HG03460 (cell line): ENCODE measurements around the gene MEGF8.
A peak's percentile ranks its signal among the peaks of the same experiment; 100 is the strongest.

Experiments used
- ATAC-seq: cut with Tn5 transposase; IDR thresholded peaks from one replicate; pipeline ENCODE4 v1.9.1; 2021; ENCODE audit not compliant: unreplicated experiment

MEGF8 gene, protein sequence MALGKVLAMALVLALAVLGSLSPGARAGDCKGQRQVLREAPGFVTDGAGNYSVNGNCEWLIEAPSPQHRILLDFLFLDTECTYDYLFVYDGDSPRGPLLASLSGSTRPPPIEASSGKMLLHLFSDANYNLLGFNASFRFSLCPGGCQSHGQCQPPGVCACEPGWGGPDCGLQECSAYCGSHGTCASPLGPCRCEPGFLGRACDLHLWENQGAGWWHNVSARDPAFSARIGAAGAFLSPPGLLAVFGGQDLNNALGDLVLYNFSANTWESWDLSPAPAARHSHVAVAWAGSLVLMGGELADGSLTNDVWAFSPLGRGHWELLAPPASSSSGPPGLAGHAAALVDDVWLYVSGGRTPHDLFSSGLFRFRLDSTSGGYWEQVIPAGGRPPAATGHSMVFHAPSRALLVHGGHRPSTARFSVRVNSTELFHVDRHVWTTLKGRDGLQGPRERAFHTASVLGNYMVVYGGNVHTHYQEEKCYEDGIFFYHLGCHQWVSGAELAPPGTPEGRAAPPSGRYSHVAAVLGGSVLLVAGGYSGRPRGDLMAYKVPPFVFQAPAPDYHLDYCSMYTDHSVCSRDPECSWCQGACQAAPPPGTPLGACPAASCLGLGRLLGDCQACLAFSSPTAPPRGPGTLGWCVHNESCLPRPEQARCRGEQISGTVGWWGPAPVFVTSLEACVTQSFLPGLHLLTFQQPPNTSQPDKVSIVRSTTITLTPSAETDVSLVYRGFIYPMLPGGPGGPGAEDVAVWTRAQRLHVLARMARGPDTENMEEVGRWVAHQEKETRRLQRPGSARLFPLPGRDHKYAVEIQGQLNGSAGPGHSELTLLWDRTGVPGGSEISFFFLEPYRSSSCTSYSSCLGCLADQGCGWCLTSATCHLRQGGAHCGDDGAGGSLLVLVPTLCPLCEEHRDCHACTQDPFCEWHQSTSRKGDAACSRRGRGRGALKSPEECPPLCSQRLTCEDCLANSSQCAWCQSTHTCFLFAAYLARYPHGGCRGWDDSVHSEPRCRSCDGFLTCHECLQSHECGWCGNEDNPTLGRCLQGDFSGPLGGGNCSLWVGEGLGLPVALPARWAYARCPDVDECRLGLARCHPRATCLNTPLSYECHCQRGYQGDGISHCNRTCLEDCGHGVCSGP (N-terminal part only)

DNA sequence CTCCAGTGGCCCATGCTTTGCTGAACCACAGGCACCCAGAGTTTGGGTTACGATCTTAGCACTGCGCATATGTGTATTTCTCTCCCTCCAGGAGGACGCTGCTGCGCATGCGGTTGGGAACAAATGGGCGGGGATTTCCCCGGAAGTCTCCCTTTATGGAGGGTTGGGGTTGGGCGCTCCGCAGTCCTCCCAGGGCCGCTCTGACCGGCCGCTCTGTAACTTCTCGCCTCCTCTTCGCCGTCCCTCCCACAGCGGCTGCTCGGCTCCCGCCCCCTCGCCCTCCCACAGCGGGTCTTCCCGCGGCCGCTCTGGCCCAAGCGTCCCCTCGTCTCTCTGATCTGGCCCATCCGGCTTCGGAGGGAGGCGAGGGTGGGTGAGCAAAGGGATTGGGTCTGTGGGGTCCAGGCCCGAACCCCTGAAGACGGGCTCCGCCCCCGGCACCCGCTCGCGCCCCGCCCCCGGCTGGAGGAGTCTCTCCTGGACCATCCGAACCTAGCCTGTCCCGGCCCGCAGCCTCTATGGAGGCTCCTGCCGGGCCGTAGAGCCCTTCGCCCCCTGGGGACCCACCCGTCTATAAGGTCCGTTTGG, at the start of gene MEGF8:
Gene MEGF8 (plus strand): TSS at position 328 of the 588 bp plus-strand sequence. CDS start 609 bp downstream, outside the sequence.
- peak; percentile 85 for ATAC-seq

DNA sequence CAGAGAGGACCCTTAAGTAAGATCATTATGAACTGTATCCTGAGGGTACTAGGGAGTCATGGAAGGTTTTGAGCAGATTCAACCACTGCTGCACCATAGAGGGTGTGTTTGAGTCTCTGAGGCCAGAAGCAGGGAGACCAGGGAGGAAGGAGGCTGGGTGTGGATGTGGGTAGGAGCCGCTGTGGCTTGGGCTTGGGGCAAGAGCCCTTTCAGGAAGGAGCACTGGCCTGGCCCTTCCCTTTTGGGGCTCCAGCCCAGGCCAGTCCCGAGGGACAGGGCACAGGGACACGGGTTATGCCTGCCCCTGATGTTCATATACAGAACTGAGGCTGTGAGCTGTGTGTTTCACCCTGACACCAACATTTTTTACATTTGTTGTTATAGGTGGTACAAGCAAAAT, 49.2 kb upstream of the MEGF8 start:
- ATAC-seq: no peak

DNA sequence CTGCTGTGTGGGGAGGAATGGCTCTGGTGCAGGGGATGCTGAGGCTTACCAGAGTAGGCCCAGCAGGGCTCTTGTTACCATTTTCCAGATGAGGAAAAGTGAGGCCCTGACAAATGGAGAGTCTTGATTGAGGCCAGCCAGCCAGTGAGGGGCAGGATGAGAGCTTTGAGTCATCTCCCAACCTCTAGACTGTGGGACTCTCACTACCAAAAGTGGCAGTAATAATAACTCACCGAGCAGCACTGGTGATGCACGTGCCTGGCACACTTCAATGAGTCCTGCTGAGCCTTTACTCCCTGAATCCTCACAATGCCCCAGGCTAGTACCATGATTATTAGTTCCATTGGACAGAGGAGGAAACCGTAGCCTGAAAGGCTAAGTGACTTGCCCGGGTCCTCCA, 48.6 kb upstream of the MEGF8 start:
- no peak for ATAC-seq

DNA sequence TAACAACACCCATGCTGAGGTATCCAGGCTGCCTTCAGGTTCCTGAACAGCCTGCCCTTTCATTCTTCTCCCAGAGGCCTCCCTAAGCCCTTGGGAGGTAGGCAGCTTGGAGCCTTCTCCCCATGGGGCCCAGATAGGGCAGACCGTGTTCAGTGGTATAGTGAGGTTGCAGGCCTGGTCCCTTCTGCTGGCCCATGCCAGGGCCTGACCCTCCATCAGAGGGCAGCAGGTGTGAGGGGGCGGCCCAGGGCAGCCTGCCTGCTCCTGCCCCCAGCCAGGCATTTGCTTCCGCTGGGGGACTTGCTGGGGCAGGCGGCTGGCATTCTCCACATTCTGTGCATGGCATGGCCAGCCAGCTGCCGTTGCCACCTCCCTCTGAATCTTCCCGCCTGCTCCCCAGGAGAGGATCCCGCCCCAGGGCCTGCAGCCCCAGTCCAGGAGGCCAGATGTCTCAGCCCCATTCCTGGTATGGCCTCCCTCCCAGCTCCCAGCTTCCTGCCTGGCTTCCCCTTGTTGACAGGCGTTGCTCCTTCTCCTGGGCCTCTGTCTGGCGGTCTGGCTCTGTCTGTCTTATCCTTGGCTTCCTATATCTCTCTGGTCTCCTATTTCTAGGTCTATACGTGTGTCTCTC, 47.5 kb upstream of the MEGF8 start:
- no peak for ATAC-seq

DNA sequence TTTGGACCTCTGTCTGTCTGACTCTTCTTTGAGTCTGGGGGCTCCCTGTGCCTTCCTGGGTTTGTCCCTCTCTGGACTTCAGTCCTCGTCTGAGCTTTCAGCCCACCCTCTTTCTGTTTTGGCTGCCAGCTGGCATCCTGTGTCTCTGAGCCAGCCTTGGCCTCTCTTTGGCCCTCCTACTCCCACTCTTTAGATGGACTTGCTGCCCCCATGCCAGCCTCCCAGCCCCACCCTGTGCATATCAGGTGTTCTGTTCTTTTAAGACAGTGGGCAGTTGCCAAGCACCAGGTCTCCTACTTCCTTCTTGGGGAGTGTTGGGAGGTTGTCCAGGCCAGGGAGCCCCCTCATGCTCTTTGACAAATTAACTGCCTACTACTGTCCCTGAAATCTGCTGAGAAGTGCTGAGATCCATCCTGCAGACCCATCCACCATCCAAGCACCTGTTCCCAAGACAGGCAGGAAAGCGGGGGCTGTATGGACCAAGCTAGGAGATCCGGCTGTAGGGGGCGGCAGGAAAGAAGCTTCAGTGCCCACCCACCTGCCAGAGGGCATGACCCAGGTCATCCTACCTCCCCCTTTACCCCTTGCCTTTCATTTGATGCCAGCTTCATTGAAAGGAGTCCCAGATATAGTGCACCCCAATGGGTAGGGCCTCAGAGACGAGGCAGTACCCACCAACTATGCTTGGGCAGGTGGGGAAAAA, 46.8 kb upstream of the MEGF8 start:
- ATAC-seq: no peak

DNA sequence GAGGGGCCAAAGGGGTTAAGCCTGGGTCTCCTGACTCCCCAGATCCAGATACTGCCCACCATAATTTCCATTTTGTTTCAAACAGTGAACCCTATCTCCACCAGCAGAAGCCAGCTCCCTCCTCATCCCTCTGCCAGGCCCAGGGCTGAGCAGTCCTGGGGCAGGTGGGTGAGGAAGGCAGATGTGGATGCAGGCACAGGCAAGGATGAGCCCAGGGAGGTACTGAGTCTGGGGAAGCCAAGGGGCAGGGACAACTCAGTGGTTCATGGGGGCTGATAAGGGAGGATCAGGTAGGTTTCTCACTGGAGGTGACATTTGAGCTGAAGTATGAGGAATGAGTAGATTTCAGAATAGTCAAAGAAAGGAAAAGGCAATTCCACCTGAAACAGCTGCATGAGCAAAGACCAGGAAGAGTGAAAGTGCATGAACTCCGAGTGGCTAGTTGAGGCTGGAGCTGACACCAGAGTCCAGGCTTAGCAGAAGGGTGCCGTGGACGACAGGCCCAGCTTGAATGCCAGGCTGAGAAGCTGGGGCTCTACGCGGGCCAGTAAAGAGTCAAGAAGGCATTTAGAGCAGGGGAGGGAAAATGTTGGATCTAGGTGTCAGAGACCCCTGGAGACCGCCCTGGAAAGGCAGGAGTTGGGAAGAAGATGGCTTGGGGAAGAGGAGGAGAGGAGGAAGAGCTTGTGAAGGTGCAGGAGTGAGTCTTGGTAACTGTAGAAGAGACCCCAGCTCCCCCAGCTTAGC, 46.1 kb upstream of the MEGF8 start:
- no peak for ATAC-seq

DNA sequence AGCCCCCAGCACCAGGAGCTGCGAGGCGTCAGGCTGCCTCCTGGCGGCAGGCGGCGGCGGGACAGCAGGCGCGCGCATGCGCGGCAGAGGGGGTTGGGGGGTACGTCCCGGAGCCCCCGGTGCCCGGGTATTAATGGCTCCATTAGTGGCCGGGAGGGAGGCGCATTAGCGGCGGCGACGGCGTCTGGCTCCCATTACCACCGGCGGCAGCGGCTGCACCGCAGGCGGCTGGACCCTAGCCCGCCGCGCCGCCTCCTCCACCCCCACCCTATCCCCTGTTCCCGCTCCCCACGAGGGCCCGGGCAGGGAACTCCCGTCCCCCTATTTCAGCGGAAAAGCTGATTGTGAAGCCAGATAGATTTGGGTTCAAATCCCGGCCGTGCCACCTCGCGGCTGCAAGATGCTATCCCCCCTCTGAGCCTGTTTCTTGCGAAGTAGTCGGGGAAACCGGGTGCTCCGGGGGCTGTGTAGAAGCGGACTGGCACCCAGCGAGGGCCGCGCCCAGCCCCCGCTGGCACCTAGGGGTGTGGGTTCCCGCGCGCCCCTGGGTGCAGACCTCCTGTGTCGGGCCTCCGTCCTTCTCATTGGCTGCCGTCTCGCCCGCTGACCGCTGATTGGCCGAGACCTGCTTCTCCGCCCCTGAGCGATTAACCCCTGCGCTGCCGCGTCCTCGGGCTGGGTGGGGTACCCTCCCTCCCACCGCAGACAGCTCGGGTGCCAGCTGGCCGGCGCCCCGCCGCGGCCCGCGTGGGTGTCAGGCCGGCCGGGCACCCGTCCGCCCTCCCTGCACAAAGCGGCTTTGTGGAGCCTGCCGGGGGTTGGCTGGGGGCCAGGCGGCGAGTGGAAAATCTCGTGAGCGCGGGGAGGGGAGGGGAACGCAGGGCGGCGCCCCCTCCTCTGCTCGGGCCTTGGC, 45.3 kb upstream of the MEGF8 start:
- ATAC-seq: no peak

DNA sequence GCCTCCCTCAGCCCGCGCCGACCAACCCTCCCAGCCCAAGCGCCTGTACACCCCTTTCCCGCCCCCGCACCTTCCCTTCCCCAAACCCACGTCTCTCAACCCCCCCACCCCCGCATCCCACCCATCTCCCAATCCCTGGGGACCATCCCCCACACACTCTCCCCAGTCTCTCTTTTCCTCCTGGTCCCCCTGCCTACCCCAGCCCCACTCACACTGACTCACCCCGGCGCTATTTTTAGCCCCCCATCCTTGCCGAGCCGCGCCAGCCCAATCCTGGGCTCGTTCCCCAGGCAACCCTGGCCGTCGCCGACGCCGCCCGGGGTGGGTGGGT, 44.7 kb upstream of the MEGF8 start:
- no peak for ATAC-seq

DNA sequence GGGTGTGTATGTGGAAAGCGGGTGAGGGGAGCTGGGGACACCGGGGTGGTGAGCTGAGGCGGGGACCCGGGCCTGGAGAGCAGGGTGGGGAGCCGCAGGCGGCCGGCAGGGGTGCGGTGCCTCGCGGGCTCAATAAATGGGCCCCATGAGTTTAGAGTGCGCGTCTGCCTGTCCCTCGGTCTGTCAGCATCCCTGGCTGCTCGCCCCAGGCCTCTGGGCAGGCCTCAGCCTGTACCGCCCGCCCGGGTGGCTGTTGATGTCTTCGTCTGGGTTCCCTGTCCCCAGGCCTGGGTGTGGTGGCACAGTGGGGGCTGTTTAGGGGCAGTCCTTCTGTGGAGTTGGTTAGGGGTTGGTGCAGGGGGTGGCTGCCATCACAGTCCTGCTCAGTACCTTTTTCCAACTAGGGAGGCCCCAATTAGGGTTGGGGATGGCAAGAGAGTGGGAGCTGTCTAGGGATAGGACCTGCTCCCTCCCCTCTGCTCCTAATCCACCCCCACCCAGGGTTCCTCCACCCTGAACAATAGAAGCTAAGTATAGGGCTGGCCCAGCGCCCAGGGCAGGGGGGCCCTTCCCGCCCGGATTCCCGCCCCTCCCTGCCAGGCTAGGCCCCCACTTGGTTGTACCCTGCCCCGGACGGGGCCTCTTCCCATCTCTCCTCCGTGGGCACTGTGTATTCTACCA, 44.1 kb upstream of the MEGF8 start:
- ATAC-seq: no peak

DNA sequence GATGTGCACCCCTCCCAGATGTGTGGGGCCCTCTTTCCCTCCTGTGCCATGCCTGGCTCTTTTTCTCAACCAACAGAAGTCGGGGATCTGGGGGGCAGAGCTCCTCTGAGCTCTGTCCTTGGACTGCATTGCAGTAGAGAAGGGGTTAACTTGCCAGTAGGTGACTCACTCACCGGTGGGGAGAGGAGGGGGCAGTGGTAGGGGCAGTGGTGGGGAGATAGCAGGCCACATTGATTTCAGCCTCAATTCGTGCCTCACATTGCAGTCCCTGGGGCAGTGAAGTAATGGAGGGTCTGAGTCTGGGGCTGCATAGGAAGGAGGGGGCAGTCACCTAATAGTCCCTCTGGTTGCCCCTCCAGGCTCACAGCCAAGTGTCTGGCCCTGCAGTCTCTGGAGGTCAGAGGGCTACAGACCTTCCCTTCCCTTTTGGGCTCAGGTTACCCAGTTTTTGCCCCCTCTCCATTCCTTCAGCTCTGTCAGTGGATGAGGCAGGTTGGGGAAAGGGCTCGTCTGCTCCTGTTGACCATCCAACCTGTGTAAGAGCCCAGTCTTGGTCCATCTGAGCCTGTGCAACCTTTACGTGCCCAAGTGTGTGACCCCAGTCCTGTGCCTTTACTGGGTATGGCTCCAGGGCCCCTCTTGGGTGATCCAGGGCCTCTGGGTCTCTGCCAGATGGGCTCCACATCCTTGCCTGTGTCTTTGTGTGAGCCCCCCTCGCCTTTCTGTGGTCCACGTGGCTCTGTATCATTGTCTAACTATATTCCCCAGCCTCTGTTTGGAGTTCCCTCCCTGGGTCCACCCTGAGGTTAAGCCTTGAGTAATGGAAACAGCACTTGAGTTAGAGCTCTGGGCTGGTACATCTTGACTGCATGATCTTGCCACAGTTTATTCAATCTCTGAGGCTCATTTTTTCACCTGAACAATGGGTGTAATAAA, 43.3 kb upstream of the MEGF8 start:
- no peak for ATAC-seq

DNA sequence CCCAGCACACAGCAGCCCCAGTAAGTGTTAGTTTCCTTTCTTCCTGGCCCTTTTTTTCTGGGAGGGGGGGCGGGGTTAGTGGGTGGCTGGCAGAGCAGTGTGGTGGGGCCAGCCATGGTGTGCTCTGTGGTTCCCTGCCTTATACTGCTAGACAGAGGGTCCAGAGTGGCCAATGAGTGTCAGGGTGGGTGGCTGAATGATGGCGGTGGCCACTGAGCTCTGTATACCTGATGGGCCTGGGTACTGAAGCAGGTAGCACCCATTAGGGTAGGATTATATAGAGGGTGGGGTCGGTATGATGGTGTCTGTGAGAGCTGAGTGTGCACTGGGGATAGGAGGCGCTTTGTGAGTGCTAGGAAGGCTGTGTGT, 42.6 kb upstream of the MEGF8 start:
- no peak for ATAC-seq

DNA sequence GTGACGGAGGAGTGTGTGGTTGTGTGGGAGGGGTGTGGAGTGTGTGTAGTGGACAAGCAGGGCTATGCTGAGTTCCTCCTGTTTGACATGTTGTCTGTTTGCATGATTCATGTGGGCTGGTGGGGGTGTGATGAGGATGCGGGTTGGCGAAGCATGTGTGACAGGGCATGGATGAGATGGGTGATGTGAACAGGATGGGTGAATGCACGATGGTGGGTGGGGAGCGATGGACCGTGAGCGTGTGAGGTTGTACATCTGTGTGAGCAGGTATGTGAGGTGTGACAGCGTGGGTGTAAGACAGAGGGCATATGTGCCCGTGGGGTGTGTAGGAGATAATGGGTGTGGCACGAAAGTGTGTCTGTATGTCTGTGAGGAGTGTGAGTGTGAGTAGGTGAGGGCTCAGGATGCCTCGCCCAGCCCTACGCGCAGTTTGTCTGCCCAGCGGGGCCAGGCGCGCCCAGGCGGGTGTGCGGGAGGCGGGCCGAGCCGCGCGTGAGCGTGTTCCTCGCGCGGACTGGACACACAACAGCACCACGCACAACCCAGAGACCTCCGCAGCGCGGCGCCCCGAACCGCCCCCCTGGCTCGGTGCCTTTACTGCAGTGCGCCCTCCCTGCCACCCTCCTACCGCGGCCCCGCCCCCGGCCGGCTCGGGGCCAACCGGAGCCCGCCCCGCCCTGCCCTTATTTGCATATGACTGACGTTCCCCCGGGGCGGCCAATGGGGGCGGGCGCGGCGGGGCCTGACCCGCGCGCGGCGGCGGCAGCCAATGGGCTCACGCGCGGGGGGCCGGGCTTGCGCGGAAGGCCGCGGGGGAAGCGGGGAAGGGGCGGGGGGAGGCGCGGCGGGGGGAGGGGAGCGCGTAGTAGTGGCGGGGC, 42.0 kb upstream of the MEGF8 start:
- peak; percentile 36 for ATAC-seq

DNA sequence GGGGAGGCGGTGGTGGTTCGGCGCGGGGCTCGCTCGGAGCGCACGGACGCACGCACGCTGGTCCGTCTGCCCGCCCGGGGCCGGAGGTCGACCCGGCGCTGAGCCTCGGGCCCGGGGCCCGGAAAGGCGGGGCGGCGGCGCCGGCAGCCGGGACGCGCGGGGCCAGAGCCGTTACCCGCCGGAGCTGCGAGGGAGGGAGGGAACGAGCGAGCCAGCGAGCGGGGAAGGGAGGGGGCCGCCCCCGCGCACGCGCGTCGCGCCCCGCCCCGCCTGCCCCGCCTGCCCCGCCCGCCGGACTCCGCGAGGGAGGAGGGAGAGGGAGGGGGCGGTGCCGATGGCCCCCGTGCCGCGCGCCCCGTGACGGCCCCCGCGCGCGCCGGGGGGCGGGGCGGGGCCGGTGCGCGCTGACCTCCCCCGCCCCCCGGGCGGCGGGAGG, 41.4 kb upstream of the MEGF8 start:
- ATAC-seq: peak; percentile 23

DNA sequence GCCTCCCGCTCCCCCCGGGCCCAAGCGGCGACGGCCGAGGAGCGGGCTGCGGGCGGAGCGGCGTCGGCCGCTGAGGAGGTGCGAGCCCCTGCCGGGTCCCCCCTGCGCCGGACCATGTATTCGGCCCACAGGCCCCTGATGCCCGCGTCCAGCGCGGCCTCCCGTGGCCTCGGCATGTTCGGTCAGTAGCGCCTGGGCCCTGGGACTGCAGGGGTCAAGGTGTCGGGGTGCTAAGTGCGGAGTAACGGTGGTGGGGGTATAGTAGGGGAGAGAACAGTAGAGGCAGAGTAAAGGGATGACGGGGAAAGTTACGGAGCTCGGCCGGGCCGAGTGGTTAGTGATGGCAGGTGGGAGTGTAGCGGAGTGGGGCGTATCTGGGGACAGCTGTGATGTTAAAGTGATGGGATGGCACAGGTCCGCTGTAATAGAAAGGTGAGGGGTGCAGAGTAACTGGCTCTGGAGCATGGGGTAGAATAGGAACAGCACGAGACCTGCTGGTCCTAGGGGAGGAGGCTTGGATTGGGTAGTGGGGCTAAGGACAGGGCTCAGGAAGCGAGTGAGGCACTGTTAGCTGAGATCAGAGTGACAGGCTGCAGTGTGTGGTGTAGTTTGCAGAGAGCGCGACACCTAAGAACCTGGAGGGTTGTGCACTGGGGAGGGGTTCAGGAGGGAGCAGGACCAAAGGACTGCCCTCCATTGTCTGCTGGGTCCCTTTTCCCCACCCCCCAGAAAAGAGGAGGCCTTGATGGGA, 40.7 kb upstream of the MEGF8 start:
- ATAC-seq: peak; percentile 1

DNA sequence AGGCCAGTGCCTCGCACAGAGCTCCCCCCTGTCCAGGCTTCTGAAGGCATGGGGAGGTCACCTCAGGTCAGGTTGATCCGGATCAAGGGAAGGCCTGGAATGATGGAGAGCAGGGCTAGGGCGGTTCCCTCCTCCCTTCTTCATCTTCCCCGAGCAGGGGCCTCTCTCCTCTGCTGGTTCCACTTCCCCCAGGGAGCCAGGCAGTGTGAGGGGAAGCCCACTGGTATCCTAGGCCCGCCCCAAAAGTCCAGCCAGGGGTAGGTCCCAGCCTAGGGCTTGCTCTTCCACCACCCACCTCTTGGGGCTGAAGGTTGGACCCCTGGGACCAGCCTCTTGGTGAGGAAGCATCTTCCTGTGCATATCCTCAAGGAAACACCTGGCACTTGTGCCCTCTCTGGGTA, 39.9 kb upstream of the MEGF8 start:
- ATAC-seq: no peak
